Neural progenitor cell (in vitro differentiated cells): ENCODE results near the gene TRAPPC10. TPM values are rescaled to one million over a fixed set of nuclear protein-coding genes. Genes with fewer than 3 reads are reported as not detected.
A peak's percentile ranks its signal among the peaks of the same experiment; 100 is the strongest.

Source experiments
- DNase-seq: peaks from one replicate; pipeline ENCODE4 v3.0.0-alpha.2; 2016; ENCODE audit warnings: low spot score
- H2AFZ ChIP-seq: fragments of 200-600 bp; sonication (generic); replicated peaks from 2 replicates; pipeline ENCODE4 v1.6.1; 2016; ENCODE audit warnings: antibody characterized with exemption
- H3F3A ChIP-seq: fragments of 200-600 bp; sonication (generic); 2 replicates; pipeline ENCODE4 v1.6.1; 2016; ENCODE audit warnings: antibody characterized with exemption, low read depth
- H3K27ac ChIP-seq: fragments of 200-600 bp; sonication (generic); 2 replicates; pipeline ENCODE4 v1.5.1; 2016; ENCODE audit warnings: mild to moderate bottlenecking
- H3K27me3 ChIP-seq: fragments of 200-600 bp; sonication (generic); 2 replicates; pipeline ENCODE4 v1.6.1; 2016; ENCODE audit warnings: mild to moderate bottlenecking, moderate library complexity
- H3K36me3 ChIP-seq: fragments of 200-600 bp; sonication (generic); 2 replicates; pipeline ENCODE4 v1.5.1; 2016
- H3K4me1 ChIP-seq: fragments of 200-600 bp; sonication (generic); 2 replicates; pipeline ENCODE4 v1.6.1; 2016; ENCODE audit warnings: mixed run types
- H3K4me2 ChIP-seq: fragments of 200-600 bp; sonication (generic); 2 replicates; pipeline ENCODE4 v1.6.1; 2016
- H3K4me3 ChIP-seq: fragments of 200-600 bp; sonication (generic); 2 replicates; pipeline ENCODE4 v1.5.1; 2016
- H3K79me2 ChIP-seq: fragments of 200-600 bp; sonication (generic); 2 replicates; pipeline ENCODE4 v1.6.1; 2016; ENCODE audit warnings: low read depth
- H3K9ac ChIP-seq: fragments of 200-600 bp; sonication (generic); 2 replicates; pipeline ENCODE4 v1.6.1; 2016
- H3K9me3 ChIP-seq: fragments of 200-600 bp; sonication (generic); 2 replicates; pipeline ENCODE4 v1.5.1; 2016; ENCODE audit warnings: low read depth
- H4K20me1 ChIP-seq: fragments of 200-600 bp; sonication (generic); 2 replicates; pipeline ENCODE4 v1.6.1; 2016; ENCODE audit warnings: low read depth
- H3K27ac Mint-ChIP-seq: 3 replicates; pipeline ENCODE4 v1.8.0; 2021; ENCODE audit warnings: mixed read lengths
- H3K27me3 Mint-ChIP-seq: 2 replicates; pipeline ENCODE4 v1.8.0; 2022; ENCODE audit warnings: low read depth, mild to moderate bottlenecking, inconsistent platforms, moderate library complexity, mixed read lengths; ENCODE audit not compliant: insufficient read depth
- H3K36me3 Mint-ChIP-seq: 3 replicates; pipeline ENCODE4 v1.8.0; 2021; ENCODE audit warnings: mixed read lengths
- H3K4me1 Mint-ChIP-seq: 3 replicates; pipeline ENCODE4 v1.8.0; 2021; ENCODE audit warnings: mixed read lengths
- H3K4me3 Mint-ChIP-seq: 3 replicates; pipeline ENCODE4 v1.8.0; 2021; ENCODE audit warnings: mild to moderate bottlenecking, moderate library complexity, mixed read lengths
- H3K9me3 Mint-ChIP-seq: 3 replicates; pipeline ENCODE4 v1.8.0; 2020; ENCODE audit warnings: mixed read lengths
- EZH2 ChIP-seq: fragments of 200-600 bp; sonication (generic); IDR thresholded peaks from 2 replicates; pipeline ENCODE4 v1.6.1; 2017; ENCODE audit warnings: antibody characterized with exemption, mild to moderate bottlenecking, moderate library complexity
- EZH2phosphoT487 ChIP-seq: fragments of 200-600 bp; sonication (generic); IDR thresholded peaks from 2 replicates; pipeline ENCODE4 v1.6.1; 2017; ENCODE audit warnings: antibody characterized with exemption
- total RNA-seq: library from RNA; depleted of rRNA; stranded (reverse); fragments of >200 nt; gene quantifications from 2 replicates; pipeline ENCODE4 v1.2.3, GENCODE V29; 2015; ENCODE audit warnings: low replicate concordance
- TF ChIP-seq, protein P1 (sequence below): fragments of 200-600 bp; sonication (generic); IDR thresholded peaks from 2 replicates; pipeline ENCODE4 v1.5.1; 2017; ENCODE audit warnings: antibody characterized with exemption, mild to moderate bottlenecking

TRAPPC10 gene
- total RNA-seq, 1 donor from 2014 or later: 19.8 TPM

GRCh38 chr21:44000360-44000759 lies 11.7 kb upstream of the TRAPPC10 start:
- H3K4me3 ChIP-seq: no peak overlapping the region
- Mint-ChIP-seq H3K4me3 (no peak overlapping the region), H3K4me1 (no peaks in the 10 kb centered on the region), H3K9me3 (no peaks in the 10 kb centered on the region), H3K27me3 (peaks cover 2% of the 10 kb centered on the region), H3K27ac (no peak overlapping the region), H3K36me3 (no peaks in the 10 kb centered on the region)
- H3K79me2 ChIP-seq: no peaks in the 10 kb centered on the region
- no peaks in the 10 kb centered on the region for H4K20me1 ChIP-seq
- TF ChIP-seq EZH2 (no peak), EZH2phosphoT487 (no peak)
- TF ChIP-seq, protein P1, sequence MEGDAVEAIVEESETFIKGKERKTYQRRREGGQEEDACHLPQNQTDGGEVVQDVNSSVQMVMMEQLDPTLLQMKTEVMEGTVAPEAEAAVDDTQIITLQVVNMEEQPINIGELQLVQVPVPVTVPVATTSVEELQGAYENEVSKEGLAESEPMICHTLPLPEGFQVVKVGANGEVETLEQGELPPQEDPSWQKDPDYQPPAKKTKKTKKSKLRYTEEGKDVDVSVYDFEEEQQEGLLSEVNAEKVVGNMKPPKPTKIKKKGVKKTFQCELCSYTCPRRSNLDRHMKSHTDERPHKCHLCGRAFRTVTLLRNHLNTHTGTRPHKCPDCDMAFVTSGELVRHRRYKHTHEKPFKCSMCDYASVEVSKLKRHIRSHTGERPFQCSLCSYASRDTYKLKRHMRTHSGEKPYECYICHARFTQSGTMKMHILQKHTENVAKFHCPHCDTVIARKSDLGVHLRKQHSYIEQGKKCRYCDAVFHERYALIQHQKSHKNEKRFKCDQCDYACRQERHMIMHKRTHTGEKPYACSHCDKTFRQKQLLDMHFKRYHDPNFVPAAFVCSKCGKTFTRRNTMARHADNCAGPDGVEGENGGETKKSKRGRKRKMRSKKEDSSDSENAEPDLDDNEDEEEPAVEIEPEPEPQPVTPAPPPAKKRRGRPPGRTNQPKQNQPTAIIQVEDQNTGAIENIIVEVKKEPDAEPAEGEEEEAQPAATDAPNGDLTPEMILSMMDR: no peak
- H3K36me3 ChIP-seq: no peaks in the 10 kb centered on the region
- no peaks in the 10 kb centered on the region for H3F3A ChIP-seq
- H3K27ac ChIP-seq: no peak overlapping the region
- no peak overlapping the region for H3K9ac ChIP-seq
- no peak overlapping the region for H2AFZ ChIP-seq
- no peak for DNase-seq
- H3K27me3 ChIP-seq: no peaks in the 10 kb centered on the region
- H3K9me3 ChIP-seq: no peaks in the 10 kb centered on the region
- no peak overlapping the region for H3K4me2 ChIP-seq
- no peaks in the 10 kb centered on the region for H3K4me1 ChIP-seq

DNA sequence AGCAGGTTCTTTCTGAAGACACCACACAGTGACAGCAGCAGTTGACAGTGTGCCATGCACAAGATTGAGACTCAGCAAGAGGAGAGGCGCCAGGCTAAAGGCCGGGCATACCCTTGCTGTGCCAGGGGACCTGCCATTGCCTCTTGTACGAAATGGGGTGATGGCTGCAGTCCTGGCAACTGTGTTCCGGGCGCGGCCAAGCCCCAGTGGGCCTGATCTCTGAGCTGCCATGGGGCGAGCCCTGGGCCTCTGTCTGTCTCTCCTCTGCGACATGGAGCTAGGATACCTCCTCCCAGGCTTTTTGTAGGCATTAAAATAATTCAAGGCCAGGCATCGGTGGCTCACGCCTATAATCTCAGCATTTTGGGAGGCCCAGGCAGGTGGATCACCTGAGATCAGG lies 9.6 kb upstream of the TRAPPC10 start:
- no peak for DNase-seq
- H3K27me3 Mint-ChIP-seq: peaks cover 4% of the 10 kb centered on the region
- no peaks in the 10 kb centered on the region for H3K36me3 ChIP-seq
- no peaks in the 10 kb centered on the region for H3K36me3 Mint-ChIP-seq
- no peak overlapping the region for H3K4me3 Mint-ChIP-seq
- H4K20me1 ChIP-seq: no peaks in the 10 kb centered on the region
- H3F3A ChIP-seq: no peaks in the 10 kb centered on the region
- no peak overlapping the region for H2AFZ ChIP-seq
- H3K9me3 ChIP-seq: no peaks in the 10 kb centered on the region
- peak overlapping the region; percentile 66 for H3K27ac Mint-ChIP-seq
- TF ChIP-seq EZH2 (no peak), EZH2phosphoT487 (no peak)
- TF ChIP-seq, protein P1: no peak
- no peak overlapping the region for H3K4me2 ChIP-seq
- no peak overlapping the region for H3K4me3 ChIP-seq
- no peaks in the 10 kb centered on the region for H3K79me2 ChIP-seq
- no peaks in the 10 kb centered on the region for H3K4me1 ChIP-seq
- no peaks in the 10 kb centered on the region for H3K27me3 ChIP-seq
- H3K27ac ChIP-seq: no peak overlapping the region
- H3K9ac ChIP-seq: no peak overlapping the region
- H3K4me1 Mint-ChIP-seq: peaks cover 3% of the 10 kb centered on the region
- H3K9me3 Mint-ChIP-seq: no peaks in the 10 kb centered on the region

GRCh38 chr21:44003307-44003966 lies 8.7 kb upstream of the TRAPPC10 start:
- H3K9me3 Mint-ChIP-seq: no peaks in the 10 kb centered on the region
- Histone ChIP-seq H3K27ac (no peak overlapping the region), H3K4me3 (no peak overlapping the region)

More at GRCh38 chr21:44003307-44003966, 8.7 kb upstream of the TRAPPC10 start:
- Histone ChIP-seq H3K36me3 (no peaks in the 10 kb centered on the region), H3K9me3 (no peaks in the 10 kb centered on the region), H3K9ac (no peak overlapping the region), H2AFZ (no peak overlapping the region), H3K79me2 (no peaks in the 10 kb centered on the region), H4K20me1 (no peaks in the 10 kb centered on the region), H3K4me2 (no peak overlapping the region), H3K4me1 (no peaks in the 10 kb centered on the region), H3K27me3 (no peaks in the 10 kb centered on the region), H3F3A (no peaks in the 10 kb centered on the region)
- Mint-ChIP-seq H3K4me3 (no peak overlapping the region), H3K36me3 (no peaks in the 10 kb centered on the region), H3K27me3 (peaks cover 4% of the 10 kb centered on the region), H3K4me1 (peaks cover 3% of the 10 kb centered on the region), H3K27ac (no peak overlapping the region)
- TF ChIP-seq, protein P1: no peak
- TF ChIP-seq EZH2 (no peak), EZH2phosphoT487 (no peak)
- DNase-seq: no peak
